ENCODE measurements around the gene CHSY3. TPM values are rescaled to one million over a fixed set of nuclear protein-coding genes. Genes with fewer than 3 reads are reported as not detected.
A peak's percentile ranks its signal among the peaks of the same experiment; 100 is the strongest.

CHSY3 gene
- total RNA-seq, 6 experiments from 2014 or later: 1.2 to 4.6 (median 1.4) TPM

GRCh38 chr5:130025511-130025910 lies 121.2 kb downstream of the CHSY3 start:
- ATAC-seq: no peak
- WGBS (ENCODE audit: insufficient coverage, low coverage, low lambda C conversion rate, missing lambda C conversion rate): 82% methylated on average over 1 of the region's 1 CpG
- TF ChIP-seq CTCF (IDR thresholded peaks at IDR 0.05) (no peak), POLR2A (IDR thresholded peaks at IDR 0.05) (no peak)

GRCh38 chr5:130032807-130033206 lies 128.5 kb downstream of the CHSY3 start:
- intact Hi-C loops (cut with DNase I): no loop called here
- Histone ChIP-seq H3K27me3 (no peaks in the 10 kb centered on the region), H3K36me3 (no peaks in the 10 kb centered on the region), H3K4me3 (no peak overlapping the region), H3K4me1 (no peaks in the 10 kb centered on the region), H3K9me3 (no peaks in the 10 kb centered on the region), H3K27ac (no peak overlapping the region)
- peak in 2 of 3 donors; percentile 30 to 41 for DNase-seq
- ATAC-seq: peak; percentile 33 to 56 (median 46)
- TF ChIP-seq POLR2A (IDR thresholded peaks at IDR 0.05) (no peak), CTCF (IDR thresholded peaks at IDR 0.05) (no peak)
- no CpG with 5 or more reads among the region's 3 CpGs for WGBS (ENCODE audit: insufficient coverage, low coverage, low lambda C conversion rate, missing lambda C conversion rate)

More at GRCh38 chr5:130025511-130025910, 121.2 kb downstream of the CHSY3 start:
- Histone ChIP-seq H3K4me1 (no peaks in the 10 kb centered on the region), H3K27me3 (no peaks in the 10 kb centered on the region), H3K4me3 (no peak overlapping the region), H3K36me3 (no peaks in the 10 kb centered on the region), H3K27ac (no peak overlapping the region), H3K9me3 (no peaks in the 10 kb centered on the region)
- intact Hi-C loops (cut with DNase I): no loop called here
- no peak for DNase-seq

- intact Hi-C loops (cut with DNase I): no loop called here
- ATAC-seq: peak in 2 of 4 donors; percentile 22 to 52
- H3K9me3 ChIP-seq: no peaks in the 10 kb centered on the region
These were observed 130.4 kb downstream of the CHSY3 start for GRCh38 chr5:130034566-130035210.

GRCh38 chr5:130035388-130035787 lies 131.1 kb downstream of the CHSY3 start:
- H3K36me3 ChIP-seq: no peaks in the 10 kb centered on the region
- TF ChIP-seq CTCF (IDR thresholded peaks at IDR 0.05) (no peak), POLR2A (IDR thresholded peaks at IDR 0.05) (no peak)
- no peak overlapping the region for H3K4me3 ChIP-seq
- no peaks in the 10 kb centered on the region for H3K27me3 ChIP-seq
- no peak for ATAC-seq
- 54% methylated on average over 1 of the region's 1 CpG for WGBS (ENCODE audit: insufficient coverage, low coverage, low lambda C conversion rate, missing lambda C conversion rate)
- no peak for DNase-seq
- H3K27ac ChIP-seq: no peak overlapping the region
- intact Hi-C loops (cut with DNase I): no loop called here
- H3K4me1 ChIP-seq: no peaks in the 10 kb centered on the region
- H3K9me3 ChIP-seq: no peaks in the 10 kb centered on the region

More at GRCh38 chr5:130034566-130035210, 130.4 kb downstream of the CHSY3 start:
- Histone ChIP-seq H3K4me1 (no peaks in the 10 kb centered on the region), H3K27me3 (no peaks in the 10 kb centered on the region), H3K4me3 (no peak overlapping the region), H3K36me3 (no peaks in the 10 kb centered on the region), H3K27ac (no peak overlapping the region)
- TF ChIP-seq POLR2A (IDR thresholded peaks at IDR 0.05): no peak
- DNase-seq: no peak

- H3K27me3 ChIP-seq: no peaks in the 10 kb centered on the region
- ATAC-seq: no peak
- TF ChIP-seq POLR2A (IDR thresholded peaks at IDR 0.05): no peak
- TF ChIP-seq CTCF (IDR thresholded peaks at IDR 0.05): no peak
- H3K27ac ChIP-seq: no peak overlapping the region
- H3K36me3 ChIP-seq: no peaks in the 10 kb centered on the region
- H3K9me3 ChIP-seq: no peaks in the 10 kb centered on the region
- no peaks in the 10 kb centered on the region for H3K4me1 ChIP-seq
- H3K4me3 ChIP-seq: no peak overlapping the region
- intact Hi-C loops (cut with DNase I): no loop called here
- DNase-seq: no peak
These were observed 133.6 kb downstream of the CHSY3 start for GRCh38 chr5:130037905-130038304.
